GM19467 (cell line): ENCODE results near the gene TNFRSF25.
"Not testable (repeated sequence)": the region's sequence is repeated elsewhere in the genome, so short reads cannot be mapped to it uniquely, and the experiment has no call there.

Experiments
- ATAC-seq: cut with Tn5 transposase; IDR thresholded peaks from one replicate; pipeline ENCODE4 v1.9.1; 2021; ENCODE audit warnings: mild to moderate bottlenecking, moderate library complexity; ENCODE audit not compliant: unreplicated experiment

TNFRSF25 gene

GRCh38 chr1:6470132-6471085 is 4.4 kb upstream of the TNFRSF25 start:
- no peak for ATAC-seq

- no peak for ATAC-seq
Observed at GRCh38 chr1:6468729-6469461, 2.9 kb upstream of the TNFRSF25 start.

GRCh38 chr1:6467744-6468688 is 2.0 kb upstream of the TNFRSF25 start:
- no peak for ATAC-seq

GRCh38 chr1:6467224-6467623 is 1.3 kb upstream of the TNFRSF25 start:
- ATAC-seq: no peak

- no peak for ATAC-seq
Observed at GRCh38 chr1:6466751-6467150, 778 bp upstream of the TNFRSF25 start.

GRCh38 chr1:6465461-6466005 is 440 bp downstream of the TNFRSF25 start:
- no peak for ATAC-seq

- no peak for ATAC-seq
Observed at GRCh38 chr1:6464915-6465314, 1.1 kb downstream of the TNFRSF25 start.

GRCh38 chr1:6464514-6464836 is 1.5 kb downstream of the TNFRSF25 start:
- no peak for ATAC-seq

- no peak for ATAC-seq
Observed at GRCh38 chr1:6463120-6463412, 2.9 kb downstream of the TNFRSF25 start.

GRCh38 chr1:6462412-6463119 is 3.4 kb downstream of the TNFRSF25 start:
- ATAC-seq: no peak

GRCh38 chr1:6461538-6462411 is 4.2 kb downstream of the TNFRSF25 start:
- no peak for ATAC-seq

GRCh38 chr1:6461051-6461530 is 4.9 kb downstream of the TNFRSF25 start:
- ATAC-seq: no peak

GRCh38 chr1:6460301-6461050 is 5.5 kb downstream of the TNFRSF25 start:
- ATAC-seq: no peak

- ATAC-seq: no peak
Observed at GRCh38 chr1:6459850-6460265, 6.1 kb downstream of the TNFRSF25 start.

GRCh38 chr1:6456800-6457466 is 9.0 kb downstream of the TNFRSF25 start:
- ATAC-seq: no peak

- ATAC-seq: not testable (repeated sequence)
Observed at GRCh38 chr1:6455752-6456520, 10.0 kb downstream of the TNFRSF25 start.
